ENCODE measurements around the gene DCPS. TPM values are rescaled to one million over a fixed set of nuclear protein-coding genes. Genes with fewer than 3 reads are reported as not detected.
"Not testable (repeated sequence)": the region's sequence is repeated elsewhere in the genome, so short reads cannot be mapped to it uniquely, and the experiment has no call there.

The DCPS gene
- total RNA-seq, 4 donors from 2014 or later = 6.7 to 23.9 (median 7.9) TPM

DNA sequence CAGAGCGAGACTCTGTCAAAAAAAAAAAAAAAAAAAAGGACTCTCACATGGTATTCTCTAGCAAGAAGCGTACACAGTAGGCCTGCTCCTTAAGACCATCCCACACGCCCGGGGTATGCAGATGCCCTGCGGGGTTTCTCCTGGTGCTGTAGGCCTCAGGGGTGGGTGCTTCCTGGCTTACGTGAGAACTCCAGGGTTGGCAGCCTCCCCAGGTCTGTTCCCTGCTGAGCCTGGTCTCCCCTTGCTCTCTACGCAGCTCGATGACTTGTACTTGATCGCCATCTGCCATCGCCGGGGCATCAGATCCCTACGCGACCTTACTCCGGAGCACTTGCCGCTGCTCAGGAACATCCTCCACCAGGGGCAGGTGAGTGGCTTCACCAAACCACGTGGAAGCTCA, 39.2 kb downstream of the DCPS start:
- Histone ChIP-seq H3K27ac (no peak overlapping the region), H3K36me3 (peaks cover 0 to 15% (median 0%) of the 10 kb centered on the region in 3 donors), H3K27me3 (no peaks in the 10 kb centered on the region), H3K4me3 (no peak overlapping the region), H3K9me3 (no peaks in the 10 kb centered on the region), H3K4me1 (peaks cover 0 to 11% (median 0%) of the 10 kb centered on the region in 4 donors)
- no peak for DNase-seq
- TF ChIP-seq, protein P1, sequence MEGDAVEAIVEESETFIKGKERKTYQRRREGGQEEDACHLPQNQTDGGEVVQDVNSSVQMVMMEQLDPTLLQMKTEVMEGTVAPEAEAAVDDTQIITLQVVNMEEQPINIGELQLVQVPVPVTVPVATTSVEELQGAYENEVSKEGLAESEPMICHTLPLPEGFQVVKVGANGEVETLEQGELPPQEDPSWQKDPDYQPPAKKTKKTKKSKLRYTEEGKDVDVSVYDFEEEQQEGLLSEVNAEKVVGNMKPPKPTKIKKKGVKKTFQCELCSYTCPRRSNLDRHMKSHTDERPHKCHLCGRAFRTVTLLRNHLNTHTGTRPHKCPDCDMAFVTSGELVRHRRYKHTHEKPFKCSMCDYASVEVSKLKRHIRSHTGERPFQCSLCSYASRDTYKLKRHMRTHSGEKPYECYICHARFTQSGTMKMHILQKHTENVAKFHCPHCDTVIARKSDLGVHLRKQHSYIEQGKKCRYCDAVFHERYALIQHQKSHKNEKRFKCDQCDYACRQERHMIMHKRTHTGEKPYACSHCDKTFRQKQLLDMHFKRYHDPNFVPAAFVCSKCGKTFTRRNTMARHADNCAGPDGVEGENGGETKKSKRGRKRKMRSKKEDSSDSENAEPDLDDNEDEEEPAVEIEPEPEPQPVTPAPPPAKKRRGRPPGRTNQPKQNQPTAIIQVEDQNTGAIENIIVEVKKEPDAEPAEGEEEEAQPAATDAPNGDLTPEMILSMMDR (IDR thresholded peaks at IDR 0.05) = no peak
- no peak for TF ChIP-seq POLR2A (IDR thresholded peaks at IDR 0.05)

- Histone ChIP-seq H3K36me3 (peaks cover 0 to 15% (median 0%) of the 10 kb centered on the region in 3 donors), H3K4me3 (no peak overlapping the region), H3K27ac (no peak overlapping the region), H3K9me3 (no peaks in the 10 kb centered on the region), H3K27me3 (no peaks in the 10 kb centered on the region), H3K4me1 (peaks cover 0 to 20% (median 0%) of the 10 kb centered on the region in 4 donors)
- no peak for DNase-seq
- TF ChIP-seq, protein P1 (IDR thresholded peaks at IDR 0.05) = no peak
- TF ChIP-seq POLR2A (IDR thresholded peaks at IDR 0.05) = no peak
Measured at GRCh38 chr11:126344141-126345080, 40.6 kb downstream of the DCPS start.

DNA sequence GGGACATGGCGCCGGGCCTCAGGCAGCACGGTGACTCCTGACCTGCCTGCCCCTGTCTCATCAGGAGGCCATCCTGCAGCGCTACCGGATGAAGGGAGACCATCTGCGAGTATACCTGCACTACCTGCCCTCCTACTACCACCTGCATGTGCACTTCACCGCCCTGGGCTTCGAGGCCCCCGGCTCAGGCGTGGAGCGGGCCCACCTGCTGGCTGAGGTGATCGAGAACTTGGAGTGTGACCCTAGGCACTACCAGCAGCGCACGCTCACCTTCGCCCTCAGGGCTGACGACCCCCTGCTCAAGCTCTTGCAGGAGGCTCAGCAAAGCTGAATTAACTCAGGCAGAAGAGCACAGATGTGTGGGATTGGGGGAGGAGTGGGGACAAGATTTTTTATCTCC, 41.4 kb downstream of the DCPS start:
- no peak for DNase-seq
- peaks cover 0 to 15% (median 0%) of the 10 kb centered on the region in 3 donors for H3K36me3 ChIP-seq
- TF ChIP-seq POLR2A (IDR thresholded peaks at IDR 0.05) = no peak
- TF ChIP-seq, protein P1 (IDR thresholded peaks at IDR 0.05) = no peak
- H3K9me3 ChIP-seq = no peaks in the 10 kb centered on the region
- H3K4me3 ChIP-seq = no peak overlapping the region
- no peaks in the 10 kb centered on the region for H3K27me3 ChIP-seq
- peaks cover 0 to 20% (median 0%) of the 10 kb centered on the region in 4 donors for H3K4me1 ChIP-seq
- peak overlapping the region; percentile 25 to 49 (median 28) for H3K27ac ChIP-seq

GRCh38 chr11:126345759-126346585, 42.1 kb downstream of the DCPS start:
- H3K27me3 ChIP-seq = no peaks in the 10 kb centered on the region
- peaks cover 0 to 20% (median 0%) of the 10 kb centered on the region in 4 donors for H3K4me1 ChIP-seq
- peak overlapping the region; percentile 27 to 56 (median 42) for H3K27ac ChIP-seq
- peaks cover 0 to 15% (median 0%) of the 10 kb centered on the region in 3 donors for H3K36me3 ChIP-seq
- DNase-seq = peak in 1 of 3 donors; percentile 48
- no peak for TF ChIP-seq POLR2A (IDR thresholded peaks at IDR 0.05)
- TF ChIP-seq, protein P1 (IDR thresholded peaks at IDR 0.05) = no peak
- H3K4me3 ChIP-seq = no peak overlapping the region
- H3K9me3 ChIP-seq = no peaks in the 10 kb centered on the region

DNA sequence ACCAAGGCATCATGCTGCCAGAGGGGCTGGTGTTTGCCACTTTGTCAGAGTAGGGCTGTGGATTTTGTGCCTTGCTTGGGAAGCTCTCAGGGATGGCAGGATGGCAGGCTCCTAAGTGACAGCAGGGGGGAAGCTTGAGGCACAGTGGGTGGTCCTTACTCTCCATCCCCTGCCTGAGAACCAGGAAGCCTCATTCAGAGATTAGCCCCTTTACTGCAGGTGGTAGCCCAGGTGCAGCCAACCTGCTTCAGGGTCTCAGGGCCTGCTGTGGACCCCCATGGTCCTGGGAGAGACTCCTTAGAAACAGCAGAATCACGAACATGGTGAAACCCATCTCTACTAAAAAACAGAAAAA, 42.7 kb downstream of the DCPS start:
- H3K4me1 ChIP-seq = peaks cover 0 to 25% (median 0%) of the 10 kb centered on the region in 4 donors
- no peaks in the 10 kb centered on the region for H3K9me3 ChIP-seq
- no peak for TF ChIP-seq POLR2A (IDR thresholded peaks at IDR 0.05)
- TF ChIP-seq, protein P1 (IDR thresholded peaks at IDR 0.05) = no peak
- H3K4me3 ChIP-seq = no peak overlapping the region
- H3K27ac ChIP-seq = peak overlapping the region; percentile 27 to 56 (median 42)
- no peak for DNase-seq
- H3K27me3 ChIP-seq = no peaks in the 10 kb centered on the region
- H3K36me3 ChIP-seq = peaks cover 0 to 15% (median 0%) of the 10 kb centered on the region in 3 donors

DNA sequence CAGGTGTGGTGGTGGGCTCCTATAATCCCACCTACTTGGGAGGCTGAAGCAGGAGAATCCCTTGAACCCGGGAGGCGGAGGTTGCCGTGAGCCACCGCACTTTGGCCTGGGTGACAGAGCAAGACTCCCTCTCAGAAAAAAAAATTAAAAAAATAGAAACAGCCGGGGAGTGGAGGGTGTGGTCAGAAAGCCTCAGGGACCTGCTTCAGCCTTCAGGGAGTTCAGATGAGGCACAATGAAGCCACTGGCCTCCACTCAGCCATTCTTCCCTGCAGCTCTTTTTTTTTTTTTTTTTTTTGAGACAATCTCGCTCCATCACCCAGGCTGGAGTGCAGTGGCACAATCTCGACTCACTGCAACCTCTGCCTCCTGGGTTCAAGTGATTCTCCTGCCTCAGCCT, 43.1 kb downstream of the DCPS start:
- not testable (repeated sequence) for H3K27me3 ChIP-seq, H3K9me3 ChIP-seq, H3K4me3 ChIP-seq
- peak overlapping the region in 2 of 4 donors; percentile 27 to 56 for H3K27ac ChIP-seq
- peak in 1 of 3 donors; percentile 22 for DNase-seq
- peaks cover 0 to 27% (median 0%) of the 10 kb centered on the region in 4 donors for H3K4me1 ChIP-seq
- H3K36me3 ChIP-seq = peaks cover 0 to 15% (median 0%) of the 10 kb centered on the region in 3 donors

Data from Peyer's patch (tissue), 4 donors.